Right lobe of liver (tissue), 6 donors: ENCODE data around the gene TRIM23. TPM values are rescaled to one million over a fixed set of nuclear protein-coding genes. Genes with fewer than 3 reads are reported as not detected.

Experiments
- ATAC-seq, 4 donors: fragments of 200-7000 bp; cut with Tn5 transposase; one replicate each; pipeline ENCODE4 v1.9.1; 2020; ENCODE audit warnings: mild to moderate bottlenecking in 4 of 4, moderate library complexity in 4 of 4
- DNase-seq, 3 donors: peaks; one replicate each; pipeline ENCODE4 v3.0.0-alpha.2; 2020
- H3K27ac ChIP-seq, 3 donors: fragments of 200-600 bp; one replicate each; pipeline ENCODE4 v1.8.0; 2022
- H3K27me3 ChIP-seq, 2 donors: fragments of 200-600 bp; one replicate each; pipeline ENCODE4 v1.8.0; 2022
- H3K36me3 ChIP-seq, 4 donors: fragments of 200-600 bp; sonication (generic) in 1 of 4; one replicate each; pipeline versions ENCODE4 v1.5.1 to v1.8.0; 2017 to 2022; ENCODE audit warnings: control low read depth in 1 of 4
- H3K4me1 ChIP-seq, 4 donors: fragments of 200-600 bp; sonication (generic) in 1 of 4; one replicate each; pipeline versions ENCODE4 v1.5.1 to v1.8.0; 2017 to 2022; ENCODE audit warnings: control low read depth in 1 of 4
- H3K4me3 ChIP-seq, 3 donors: fragments of 200-600 bp; one replicate each; pipeline ENCODE4 v1.8.0; 2022
- H3K9me3 ChIP-seq, 4 donors: fragments of 200-600 bp; sonication (generic) in 1 of 4; one replicate each; pipeline versions ENCODE4 v1.5.1 to v1.8.0; 2017 to 2022; ENCODE audit warnings: control low read depth in 1 of 4
- CTCF ChIP-seq, 4 donors: fragments of 200-600 bp in 3 of 4; fragments of 450-650 bp in 1 of 4; IDR thresholded peaks; one replicate each; pipeline versions ENCODE4 v1.5.1 to v1.8.0; 2016 to 2022; ENCODE audit warnings: antibody characterized with exemption in 4 of 4, mild to moderate bottlenecking in 2 of 4
- POLR2A ChIP-seq: fragments of 450-650 bp; IDR thresholded peaks from one replicate; pipeline ENCODE4 v1.6.1; 2017; ENCODE audit warnings: antibody characterized with exemption, mild to moderate bottlenecking
- WGBS: methylation state at CpG from one replicate; pipeline ENCODE4 v1.1.6; 2018; ENCODE audit warnings: low coverage, low lambda C conversion rate; ENCODE audit not compliant: insufficient coverage; ENCODE audit errors: missing lambda C conversion rate; 5-methylcytosine and 5-hydroxymethylcytosine counted together
- intact Hi-C, 2 donors: fragments of 100-400 bp; cut with DNase I; formaldehyde crosslinking; loops; one replicate each; pipeline versions ENCODE4 v1.11.2 to v1.14.1; 2022
- small RNA-seq, 2 experiments: library from RNA; depleted of rRNA; stranded (forward); fragments of <200 nt; gene quantifications; one replicate each; pipeline ENCODE3, GENCODE V24; 2016
- total RNA-seq, 6 experiments: library from RNA; depleted of rRNA in 2 of 6; stranded (reverse); fragments of >200 nt in 2 of 6; fragmentation: NEBNext Ultra II Directional in 3 of 6; extraction: Animal tissue kit (Norgen Biotek cat#: 25700) in 3 of 6; gene quantifications; one replicate each; pipeline versions ENCODE4 v1.1.0 to v1.2.4, GENCODE V29; 2016 to 2023
- donor health status: DM: no; HTN: yes; CAD: no.
- donor health status: DM: no; HTN: no; CAD: no.
- donor health status: DM: no; HTN: no; CAD: no.
- donor health status: DM: no; HTN: yes; CAD: no.
- donor health status: DM: no; HTN: yes; CAD: no.

The TRIM23 gene
- total RNA-seq, 6 experiments from 2014 or later = 3.7 to 10.1 (median 7.6) TPM

DNA sequence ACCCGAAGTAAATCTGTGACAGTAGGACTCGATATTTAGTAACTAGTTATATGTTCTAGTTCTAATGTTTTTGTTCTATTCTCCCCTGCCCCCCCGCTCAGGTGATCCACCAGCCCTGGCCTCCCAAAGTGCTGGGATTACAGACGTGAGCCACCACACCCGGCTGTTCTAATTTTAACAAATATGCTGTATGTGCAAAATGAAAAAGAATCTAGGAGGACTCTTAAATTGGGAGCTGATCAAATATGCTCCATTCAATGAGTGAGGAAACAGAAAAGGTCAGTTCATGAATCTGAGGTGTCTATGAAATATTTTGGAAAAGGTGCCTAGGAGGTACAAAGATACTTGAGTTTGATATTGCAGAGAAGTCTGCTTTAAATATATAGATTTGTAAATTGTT is 78.0 kb downstream of the TRIM23 start:
- Histone ChIP-seq H3K27me3 (no peaks in the 10 kb centered on the region), H3K27ac (no peak overlapping the region), H3K9me3 (no peaks in the 10 kb centered on the region), H3K36me3 (no peaks in the 10 kb centered on the region), H3K4me3 (no peak overlapping the region), H3K4me1 (no peaks in the 10 kb centered on the region)
- ATAC-seq (no peak), DNase-seq (no peak)
- intact Hi-C loops = no loop called here
- WGBS = 92% methylated on average over 5 of the region's 5 CpGs
- TF ChIP-seq CTCF (IDR thresholded peaks at IDR 0.05) (no peak), POLR2A (no peak)

DNA sequence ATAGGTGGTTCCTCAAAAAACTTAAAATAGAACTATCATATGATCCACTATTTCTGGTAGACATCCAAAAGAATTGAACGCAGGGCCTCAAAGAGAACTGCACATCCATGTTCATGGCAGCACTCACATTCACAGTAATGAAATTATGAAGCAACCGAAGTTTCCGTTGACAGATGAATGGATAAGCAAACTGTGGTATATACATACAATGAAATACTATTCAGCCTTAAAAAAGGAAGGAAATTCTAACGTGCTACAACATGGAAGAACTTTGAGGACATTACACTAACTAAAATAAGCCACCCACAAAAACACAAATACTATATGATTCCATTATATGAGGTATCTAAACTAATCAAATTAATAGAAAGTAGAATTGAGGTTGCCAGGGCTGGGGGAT is 79.7 kb downstream of the TRIM23 start:
- Histone ChIP-seq H3K9me3 (no peaks in the 10 kb centered on the region), H3K27me3 (no peaks in the 10 kb centered on the region), H3K36me3 (no peaks in the 10 kb centered on the region), H3K4me1 (no peaks in the 10 kb centered on the region), H3K4me3 (no peak overlapping the region), H3K27ac (no peak overlapping the region)
- no peak for TF ChIP-seq POLR2A
- no peak for TF ChIP-seq CTCF (IDR thresholded peaks at IDR 0.05)
- intact Hi-C loops = no loop called here
- WGBS = 82% methylated on average over 2 of the region's 4 CpGs
- no peak for ATAC-seq
- no peak for DNase-seq

DNA sequence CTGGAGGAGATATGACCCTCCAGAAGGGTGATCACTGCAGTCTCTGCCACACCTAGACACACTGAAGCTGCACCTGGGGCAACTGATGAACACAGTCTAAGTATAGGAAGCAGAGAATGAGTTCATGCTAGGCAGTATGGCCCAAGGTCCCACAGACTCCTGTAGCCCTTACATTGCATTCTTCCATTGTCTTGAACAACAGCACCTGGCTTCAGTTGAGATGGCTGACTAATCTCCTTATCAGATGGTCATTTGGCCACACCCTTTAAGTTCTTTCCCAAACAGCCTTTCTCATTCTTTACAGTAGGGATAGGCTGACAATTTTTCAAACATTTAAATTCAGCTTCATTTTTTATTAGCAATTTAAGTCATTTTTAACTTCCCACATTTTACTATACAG is 84.3 kb downstream of the TRIM23 start:
- no peaks in the 10 kb centered on the region for H3K4me1 ChIP-seq
- H3K27ac ChIP-seq = no peak overlapping the region
- DNase-seq = no peak
- H3K9me3 ChIP-seq = no peaks in the 10 kb centered on the region
- H3K27me3 ChIP-seq = no peaks in the 10 kb centered on the region
- TF ChIP-seq POLR2A = no peak
- TF ChIP-seq CTCF (IDR thresholded peaks at IDR 0.05) = no peak
- intact Hi-C loops = no loop called here
- no peak overlapping the region for H3K4me3 ChIP-seq
- ATAC-seq = no peak
- H3K36me3 ChIP-seq = no peaks in the 10 kb centered on the region

Small RNA genes lying within 50 kb of the gene (small RNA-seq; reads per million reads assigned to genes)
- gene RNU6-540P = 0 reads per million in 2 experiments

Other genes starting within 250 kb of the TRIM23 start
- gene ADAMTS6, start 142.4 kb downstream of the TRIM23 start, total RNA-seq = under 1 TPM; 0.17 to 0.56 (median 0.40) TPM
- 1 to 10 TPM in 3 of 6 experiments, under 1 TPM in 3; 0.33 to 4.3 (median 1.5) TPM for gene CENPK, start 61.2 kb downstream of the TRIM23 start, total RNA-seq
- 10 to 100 TPM; 11.4 to 24.0 (median 12.3) TPM for gene PPWD1, start 61.0 kb downstream of the TRIM23 start, total RNA-seq
- 1 to 10 TPM in 3 of 6 experiments, under 1 TPM in 3; 0.76 to 1.8 (median 1.2) TPM for gene SHLD3, start 694 bp upstream of the TRIM23 start, total RNA-seq
- gene TRAPPC13, start 694 bp upstream of the TRIM23 start, total RNA-seq = 10 to 100 TPM in 2 of 6 experiments, 1 to 10 TPM in 4; 6.7 to 14.3 (median 9.0) TPM
- gene SGTB, start 97.8 kb upstream of the TRIM23 start, total RNA-seq = 1 to 10 TPM; 1.9 to 5.0 (median 3.9) TPM
- gene NLN, start 97.9 kb upstream of the TRIM23 start, total RNA-seq = 10 to 100 TPM; 28.3 to 68.2 (median 36.7) TPM